ENCODE results near the gene TSC22D4. TPM values are rescaled to one million over a fixed set of nuclear protein-coding genes. Genes with fewer than 3 reads are reported as not detected.

Gene TSC22D4
- total RNA-seq, 2 experiments from 2014 or later, result 113 to 128 TPM

- H3K27ac Mint-ChIP-seq, result no peak overlapping the region
- ChIA-PET POLR2A (no interaction called here), CTCF (interaction anchor here (0.7 kb wide), 1 partner anchor 181 kb away, joined by 3 read pairs; no protein-coding TSS in a partner anchor)
- peaks cover 22% of the 10 kb centered on the region for H3K36me3 Mint-ChIP-seq (ENCODE audit: low read depth)
- peaks cover 5% of the 10 kb centered on the region for H3K9me3 Mint-ChIP-seq
- H3K27me3 Mint-ChIP-seq, result peaks cover 3% of the 10 kb centered on the region
- H3K4me1 Mint-ChIP-seq, result peaks cover 26% of the 10 kb centered on the region
- DNase-seq, result no peak
- H3K4me3 Mint-ChIP-seq, result no peak overlapping the region
These were observed 52.5 kb downstream of the TSC22D4 start for GRCh38 chr7:100426516-100426915.

- Mint-ChIP-seq H3K4me1 (peaks cover 14% of the 10 kb centered on the region), H3K27ac (no peak overlapping the region), H3K9me3 (peaks cover 5% of the 10 kb centered on the region), H3K36me3 (ENCODE audit: low read depth) (peaks cover 11% of the 10 kb centered on the region), H3K27me3 (peaks cover 3% of the 10 kb centered on the region), H3K4me3 (no peak overlapping the region)
- ChIA-PET POLR2A (no interaction called here), CTCF (no interaction called here)
- no peak for DNase-seq
These were observed 53.7 kb downstream of the TSC22D4 start for GRCh38 chr7:100425347-100425746.

- H3K9me3 Mint-ChIP-seq, result peaks cover 5% of the 10 kb centered on the region
- POLR2A ChIA-PET, result no interaction called here
These were observed 55.7 kb downstream of the TSC22D4 start for GRCh38 chr7:100423315-100423714.

GRCh38 chr7:100419660-100420226, 59.3 kb downstream of the TSC22D4 start:
- Mint-ChIP-seq H3K4me1 (no peaks in the 10 kb centered on the region), H3K9me3 (no peaks in the 10 kb centered on the region), H3K27ac (no peak overlapping the region), H3K4me3 (no peak overlapping the region), H3K36me3 (ENCODE audit: low read depth) (no peaks in the 10 kb centered on the region), H3K27me3 (peaks cover 3% of the 10 kb centered on the region)
- POLR2A ChIA-PET, result no interaction called here
- CTCF ChIA-PET, result interaction anchor here (1.2 kb wide), 1 partner anchor 9 kb away, joined by 3 read pairs; the partner anchor contains the start of gene ZCWPW1
- no peak for DNase-seq

More at GRCh38 chr7:100423315-100423714, 55.7 kb downstream of the TSC22D4 start:
- no peak for DNase-seq
- H3K27me3 Mint-ChIP-seq, result peaks cover 5% of the 10 kb centered on the region
- CTCF ChIA-PET, result interaction anchor here (0.7 to 0.8 kb wide), 2 partner anchors 138 to 291 kb away, joined by 3 to 4 read pairs; no protein-coding TSS in a partner anchor
- H3K27ac Mint-ChIP-seq, result no peak overlapping the region
- H3K4me1 Mint-ChIP-seq, result peaks cover 7% of the 10 kb centered on the region
- no peak overlapping the region for H3K4me3 Mint-ChIP-seq
- peaks cover 5% of the 10 kb centered on the region for H3K36me3 Mint-ChIP-seq (ENCODE audit: low read depth)

- Mint-ChIP-seq H3K27ac (no peak overlapping the region), H3K36me3 (ENCODE audit: low read depth) (no peaks in the 10 kb centered on the region), H3K4me3 (no peak overlapping the region), H3K27me3 (peaks cover 3% of the 10 kb centered on the region), H3K4me1 (no peaks in the 10 kb centered on the region), H3K9me3 (no peaks in the 10 kb centered on the region)
- DNase-seq, result no peak
- POLR2A ChIA-PET, result no interaction called here
- CTCF ChIA-PET, result interaction anchor here (1.5 to 1.9 kb wide), 2 partner anchors 9 to 11 kb away, joined by 5 to 10 read pairs; partner anchors contain the start of gene ZCWPW1
These were observed 59.9 kb downstream of the TSC22D4 start for GRCh38 chr7:100418930-100419659.

Other genes starting within 250 kb of the TSC22D4 start
- not detected for gene SPDYE3, start 171.5 kb downstream of the TSC22D4 start, total RNA-seq
- gene PILRB, start 121.1 kb downstream of the TSC22D4 start, total RNA-seq, result 10 to 100 TPM; 50.6 to 56.2 TPM
- 1 to 10 TPM; 1.8 to 2.7 TPM for gene PILRA, start 105.7 kb downstream of the TSC22D4 start, total RNA-seq
- gene ZCWPW1, start 50.5 kb downstream of the TSC22D4 start, total RNA-seq, result 1 to 10 TPM; 2.4 to 2.7 TPM
- 10 to 100 TPM; 49.1 to 50.5 TPM for gene MEPCE, start 49.4 kb downstream of the TSC22D4 start, total RNA-seq
- gene PPP1R35, start 42.7 kb downstream of the TSC22D4 start, total RNA-seq, result 10 to 100 TPM; 67.9 to 77.9 TPM
- gene SPACDR, start 15.0 kb downstream of the TSC22D4 start, total RNA-seq, result 1 to 10 TPM; 3.0 to 4.1 TPM
- under 1 TPM; 0.23 to 0.32 TPM for gene NYAP1, start 4.7 kb upstream of the TSC22D4 start, total RNA-seq
- 10 to 100 TPM; 43.0 to 45.3 TPM for gene AGFG2, start 60.0 kb upstream of the TSC22D4 start, total RNA-seq
- gene SAP25, start 94.7 kb upstream of the TSC22D4 start, total RNA-seq, result 10 to 100 TPM; 34.6 to 36.1 TPM
- 100 to 1,000 TPM; 189 to 217 TPM for gene LRCH4, start 106.9 kb upstream of the TSC22D4 start, total RNA-seq
- 1 to 10 TPM; 1.3 to 1.5 TPM for gene FBXO24, start 107.1 kb upstream of the TSC22D4 start, total RNA-seq
- gene PCOLCE, start 123.1 kb upstream of the TSC22D4 start, total RNA-seq, result 10 to 100 TPM; 17.3 to 18.3 TPM
- 10 to 100 TPM; 59.7 to 66.7 TPM for gene MOSPD3, start 133.3 kb upstream of the TSC22D4 start, total RNA-seq
- 1 to 10 TPM; 7.3 to 9.8 TPM for gene TFR2, start 162.3 kb upstream of the TSC22D4 start, total RNA-seq
- gene ACTL6B, start 177.2 kb upstream of the TSC22D4 start, total RNA-seq, result not detected
- 100 to 1,000 TPM; 238 to 249 TPM for gene GNB2, start 194.5 kb upstream of the TSC22D4 start, total RNA-seq
- gene GIGYF1, start 215.0 kb upstream of the TSC22D4 start, total RNA-seq, result 10 to 100 TPM; 48.7 to 55.5 TPM
- gene POP7, start 226.9 kb upstream of the TSC22D4 start, total RNA-seq, result 10 to 100 TPM; 39.9 to 40.5 TPM
- not detected for gene EPO, start 241.3 kb upstream of the TSC22D4 start, total RNA-seq